Effector memory CD8-positive, alpha-beta T cell (primary cell): ENCODE data around the gene IRAK1.
"Not testable (repeated sequence)": the region's sequence is repeated elsewhere in the genome, so short reads cannot be mapped to it uniquely, and the experiment has no call there.

Source experiments
- ATAC-seq: fragments of 150-1000 bp; cut with Tn5 transposase; replicated peaks from 2 replicates; pipeline ENCODE4 v1.10.0; 2021; ENCODE audit warnings: mild to moderate bottlenecking, moderate library complexity
- DNase-seq, 3 experiments: peaks; one replicate each; pipeline ENCODE4 v3.0.0; 2021
- H3K27ac Mint-ChIP-seq, 2 donors: one replicate each; pipeline ENCODE4 v1.8.0; 2022; ENCODE audit warnings: mild to moderate bottlenecking in 2 of 2, mixed read lengths in 2 of 2, moderate library complexity in 2 of 2
- H3K27me3 Mint-ChIP-seq, 2 donors: one replicate each; pipeline ENCODE4 v1.8.0; 2022; ENCODE audit warnings: mixed read lengths in 2 of 2
- H3K36me3 Mint-ChIP-seq: one replicate; pipeline ENCODE4 v1.8.0; 2022; ENCODE audit warnings: mild to moderate bottlenecking, moderate library complexity, mixed read lengths; ENCODE audit not compliant: insufficient read depth
- H3K4me1 Mint-ChIP-seq, 2 donors: one replicate each; pipeline ENCODE4 v1.8.0; 2022; ENCODE audit warnings: low read depth in 2 of 2, mixed read lengths in 2 of 2
- H3K4me3 Mint-ChIP-seq, 2 donors: one replicate each; pipeline ENCODE4 v1.8.0; 2022; ENCODE audit warnings: mild to moderate bottlenecking in 2 of 2, mixed read lengths in 2 of 2, moderate library complexity in 2 of 2
- H3K9me3 Mint-ChIP-seq, 2 donors: one replicate each; pipeline ENCODE4 v1.8.0; 2022; ENCODE audit warnings: mixed read lengths in 2 of 2

IRAK1 gene

DNA sequence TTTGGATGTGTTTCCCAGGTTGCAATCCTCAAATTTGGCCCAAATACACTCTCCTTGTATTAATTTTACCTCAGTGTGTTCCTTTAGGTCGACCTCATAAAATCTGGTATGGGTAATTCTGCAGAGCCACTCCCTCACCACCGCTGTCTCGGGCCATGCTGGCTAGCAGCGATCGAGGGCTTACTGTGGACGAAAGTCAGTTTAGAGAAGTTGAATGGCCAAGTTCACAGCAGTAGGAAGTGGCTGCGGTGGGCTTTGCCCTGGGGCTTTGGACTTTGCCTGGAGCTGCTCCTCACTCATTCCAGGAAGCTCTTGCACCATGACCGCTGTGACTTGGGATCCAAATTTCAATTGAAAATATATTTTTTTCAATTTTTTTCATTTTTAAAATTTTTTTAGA, 27.5 kb downstream of the IRAK1 start:
- H3K9me3 Mint-ChIP-seq: no peaks in the 10 kb centered on the region
- H3K36me3 Mint-ChIP-seq: no peaks in the 10 kb centered on the region
- no peak for DNase-seq

GRCh38 chrX:153991013-153991580, 28.6 kb downstream of the IRAK1 start:
- no peak for DNase-seq

More for the DNA sequence above, 27.5 kb downstream of the IRAK1 start:
- no peak for ATAC-seq
- Mint-ChIP-seq H3K27me3 (no peaks in the 10 kb centered on the region), H3K4me3 (no peak overlapping the region), H3K4me1 (peaks cover 4 to 9% of the 10 kb centered on the region in 2 donors), H3K27ac (no peak overlapping the region)

DNA sequence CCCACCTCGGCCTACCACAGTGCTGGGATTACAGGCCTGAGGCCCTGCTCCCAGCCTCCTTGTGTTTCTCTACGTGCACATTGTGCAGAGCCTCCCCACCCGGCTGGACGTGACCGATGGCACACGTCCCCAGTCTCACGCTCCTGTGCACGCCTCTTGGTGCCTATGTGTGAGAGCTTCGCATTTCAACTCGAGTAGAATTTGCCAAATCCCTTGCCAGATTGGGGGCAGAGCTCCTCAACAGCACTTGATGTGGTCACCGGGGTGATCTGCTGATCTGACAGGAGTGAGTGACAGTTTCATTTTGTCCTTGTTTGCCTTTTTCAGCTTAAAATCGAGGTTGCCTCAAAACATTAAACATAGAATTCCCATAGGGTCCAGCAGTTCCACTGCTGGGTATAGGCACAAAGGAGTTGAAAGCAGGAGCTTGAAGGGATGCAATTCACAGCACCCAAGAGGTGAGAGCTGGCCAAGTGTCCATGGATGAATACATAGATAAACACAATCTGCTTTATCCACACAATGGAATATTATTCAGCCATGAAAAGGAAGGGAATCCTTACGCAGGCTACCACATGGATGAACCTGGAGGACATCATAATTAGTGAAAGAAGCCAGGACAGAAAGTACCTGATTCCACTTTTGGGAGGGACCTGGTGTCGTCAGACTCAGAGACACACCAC, 29.6 kb downstream of the IRAK1 start:
- H3K27me3 Mint-ChIP-seq: no peaks in the 10 kb centered on the region
- H3K4me1 Mint-ChIP-seq: peaks cover 4 to 9% of the 10 kb centered on the region in 2 donors
- H3K36me3 Mint-ChIP-seq: no peaks in the 10 kb centered on the region
- H3K4me3 Mint-ChIP-seq: no peak overlapping the region
- ATAC-seq (no peak), DNase-seq (no peak)
- no peaks in the 10 kb centered on the region for H3K9me3 Mint-ChIP-seq
- no peak overlapping the region for H3K27ac Mint-ChIP-seq

More at GRCh38 chrX:153991013-153991580, 28.6 kb downstream of the IRAK1 start:
- H3K27me3 Mint-ChIP-seq: no peaks in the 10 kb centered on the region
- H3K36me3 Mint-ChIP-seq: no peaks in the 10 kb centered on the region
- peak overlapping the region in 1 of 2 donors; percentile 7 for H3K4me3 Mint-ChIP-seq
- H3K9me3 Mint-ChIP-seq: no peaks in the 10 kb centered on the region
- H3K27ac Mint-ChIP-seq: peak overlapping the region in 1 of 2 donors; percentile 62
- ATAC-seq: no peak
- peaks cover 4 to 9% of the 10 kb centered on the region in 2 donors for H3K4me1 Mint-ChIP-seq

- ATAC-seq: no peak
- Mint-ChIP-seq H3K27me3 (no peaks in the 10 kb centered on the region), H3K9me3 (no peaks in the 10 kb centered on the region), H3K4me3 (no peak overlapping the region), H3K27ac (no peak overlapping the region), H3K4me1 (peaks cover 14 to 17% of the 10 kb centered on the region in 2 donors), H3K36me3 (no peaks in the 10 kb centered on the region)
- no peak for DNase-seq
Observed at GRCh38 chrX:153988493-153988892, 31.2 kb downstream of the IRAK1 start.

DNA sequence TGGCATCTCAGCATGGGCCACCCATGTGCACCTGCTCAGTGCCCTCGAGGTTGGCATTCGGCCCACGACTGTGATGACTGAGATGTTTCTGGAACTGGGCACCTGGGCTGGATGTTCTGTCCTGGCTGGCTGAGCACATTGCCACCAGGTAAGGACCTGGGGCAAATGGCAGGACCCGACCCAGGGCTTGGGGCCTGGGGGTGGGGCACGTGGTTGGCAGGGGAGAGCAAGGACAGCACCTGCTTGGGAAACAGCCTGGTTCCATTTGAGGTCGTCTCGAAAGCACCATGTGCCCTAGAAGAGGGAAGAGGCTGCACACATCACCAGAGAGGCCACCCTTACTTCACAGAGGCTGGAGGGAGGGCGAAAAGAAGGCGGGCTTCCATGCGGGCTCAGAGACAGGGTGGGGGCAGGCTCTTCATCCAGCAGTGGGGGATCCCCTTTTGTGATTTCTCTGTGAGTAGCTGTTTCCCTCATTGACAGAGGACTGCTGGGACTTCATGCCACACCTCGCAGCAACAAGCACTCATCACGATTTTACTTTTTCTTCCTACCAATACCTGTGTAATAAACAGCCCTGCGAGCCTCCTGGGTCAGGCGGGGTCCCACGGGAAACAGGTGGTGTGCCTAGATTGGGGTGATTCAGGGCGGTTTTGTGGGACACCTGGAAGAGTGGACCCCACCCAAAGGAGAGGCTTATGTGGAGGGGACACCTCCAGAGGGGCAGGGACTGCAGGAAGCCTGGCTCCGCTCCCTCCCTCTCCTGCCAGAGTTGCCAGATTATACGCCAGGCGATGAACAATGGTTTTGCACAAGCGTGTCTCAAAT, 35.1 kb downstream of the IRAK1 start:
- Mint-ChIP-seq H3K9me3 (no peaks in the 10 kb centered on the region), H3K4me3 (peak overlapping the region; percentile 64 to 73), H3K36me3 (peaks cover 11% of the 10 kb centered on the region), H3K4me1 (peaks cover 24 to 33% of the 10 kb centered on the region in 2 donors), H3K27me3 (no peaks in the 10 kb centered on the region), H3K27ac (peak overlapping the region; percentile 92)
- DNase-seq (peak in 1 of 3 experiments; percentile 18), ATAC-seq (peak; percentile 60)

GRCh38 chrX:153983321-153983801, 36.3 kb downstream of the IRAK1 start:
- Mint-ChIP-seq H3K36me3 (peaks cover 11% of the 10 kb centered on the region), H3K4me1 (peaks cover 24 to 33% of the 10 kb centered on the region in 2 donors), H3K4me3 (peak overlapping the region; percentile 73 to 84), H3K27ac (peak overlapping the region; percentile 83 to 92), H3K9me3 (no peaks in the 10 kb centered on the region), H3K27me3 (no peaks in the 10 kb centered on the region)
- DNase-seq (no peak), ATAC-seq (no peak)

DNA sequence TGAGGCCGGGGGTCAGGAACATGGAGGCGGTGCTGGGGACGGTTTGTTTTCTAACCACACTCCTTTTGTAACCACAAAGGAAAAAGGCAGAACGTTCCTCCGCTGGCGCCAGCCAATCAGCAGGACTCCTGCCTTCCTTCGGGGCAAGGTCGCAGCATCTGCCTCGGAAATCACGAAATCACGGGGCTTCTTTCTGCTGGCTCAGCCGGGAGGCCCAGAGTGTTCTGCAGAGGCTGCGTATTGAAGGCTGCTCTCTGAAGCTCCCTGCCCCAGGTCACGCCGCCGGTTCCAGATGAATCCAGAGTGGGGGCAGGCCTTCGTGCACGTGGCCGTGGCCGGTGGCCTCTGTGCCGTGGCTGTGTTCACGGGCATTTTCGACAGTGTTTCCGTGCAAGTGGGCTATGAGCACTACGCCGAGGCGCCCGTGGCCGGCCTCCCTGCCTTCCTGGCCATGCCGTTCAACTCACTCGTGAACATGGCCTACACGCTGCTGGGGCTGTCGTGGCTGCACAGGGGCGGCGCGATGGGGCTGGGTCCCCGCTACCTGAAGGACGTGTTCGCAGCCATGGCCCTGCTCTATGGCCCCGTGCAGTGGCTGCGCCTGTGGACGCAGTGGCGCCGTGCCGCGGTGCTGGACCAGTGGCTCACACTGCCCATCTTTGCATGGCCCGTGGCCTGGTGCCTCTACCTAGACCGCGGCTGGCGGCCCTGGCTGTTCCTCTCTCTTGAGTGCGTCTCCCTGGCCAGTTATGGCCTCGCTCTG, 37.8 kb downstream of the IRAK1 start:
- peaks cover 24 to 33% of the 10 kb centered on the region in 2 donors for H3K4me1 Mint-ChIP-seq
- peak overlapping the region; percentile 93 to 96 for H3K27ac Mint-ChIP-seq
- H3K36me3 Mint-ChIP-seq: peaks cover 11% of the 10 kb centered on the region
- ATAC-seq (peak; percentile 35), DNase-seq (peak in 2 of 3 experiments; percentile 37)
- H3K4me3 Mint-ChIP-seq: peak overlapping the region; percentile 73 to 84
- no peaks in the 10 kb centered on the region for H3K27me3 Mint-ChIP-seq
- H3K9me3 Mint-ChIP-seq: no peaks in the 10 kb centered on the region

DNA sequence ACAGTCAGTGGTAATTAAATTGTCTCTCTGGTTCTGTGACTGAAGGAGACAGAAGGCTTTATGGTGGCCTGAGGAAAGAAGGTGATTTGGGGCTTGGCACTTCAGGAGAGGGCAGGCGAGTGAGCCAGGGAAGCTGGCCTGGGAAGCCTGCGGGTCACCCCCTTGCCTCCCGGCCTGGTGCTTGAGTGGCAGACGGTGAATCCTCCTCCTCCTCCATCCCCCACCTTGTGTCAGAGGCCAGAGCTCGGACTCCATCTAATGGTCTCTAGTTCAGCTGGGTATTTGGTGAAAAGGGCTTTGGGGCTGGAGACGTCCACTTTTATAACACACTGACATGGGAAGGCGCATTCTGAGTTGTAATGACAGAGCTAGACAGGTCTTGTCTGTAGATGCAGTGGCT, 38.5 kb downstream of the IRAK1 start:
- Mint-ChIP-seq H3K4me1 (peaks cover 24 to 33% of the 10 kb centered on the region in 2 donors), H3K27ac (peak overlapping the region; percentile 93 to 96), H3K27me3 (no peaks in the 10 kb centered on the region), H3K4me3 (peak overlapping the region; percentile 73 to 84), H3K36me3 (peaks cover 11% of the 10 kb centered on the region), H3K9me3 (no peaks in the 10 kb centered on the region)
- ATAC-seq (no peak), DNase-seq (no peak)

DNA sequence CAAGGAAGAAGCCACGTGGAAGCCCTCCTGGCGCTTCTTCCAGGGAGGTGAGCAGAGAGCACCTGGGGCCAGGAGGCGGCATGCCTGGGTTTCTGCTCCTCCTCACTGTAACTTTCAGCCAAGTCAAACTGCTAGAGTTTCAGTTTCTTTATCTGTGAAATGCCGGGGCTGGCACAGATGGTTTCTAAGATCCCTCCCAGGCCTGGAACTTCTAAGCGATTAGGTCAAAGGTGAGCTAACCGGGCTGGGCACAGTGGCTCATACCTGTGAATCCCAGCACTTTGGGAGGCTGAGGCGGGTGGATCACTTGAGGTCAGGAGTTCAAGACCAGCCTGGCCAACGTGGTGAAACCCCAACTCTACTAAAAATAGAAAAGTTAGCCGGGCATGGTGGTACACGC, 39.3 kb downstream of the IRAK1 start:
- peak overlapping the region; percentile 76 to 84 for H3K4me3 Mint-ChIP-seq
- peaks cover 24 to 33% of the 10 kb centered on the region in 2 donors for H3K4me1 Mint-ChIP-seq

GRCh38 chrX:153974726-153975286, 44.9 kb downstream of the IRAK1 start:
- H3K9me3 Mint-ChIP-seq: no peaks in the 10 kb centered on the region
- peak overlapping the region in 1 of 2 donors; percentile 80 for H3K4me3 Mint-ChIP-seq
- DNase-seq (no peak), ATAC-seq (no peak)
- H3K27me3 Mint-ChIP-seq: no peaks in the 10 kb centered on the region
- peaks cover 7% of the 10 kb centered on the region in 2 donors for H3K4me1 Mint-ChIP-seq
- H3K27ac Mint-ChIP-seq: peak overlapping the region; percentile 80 to 90
- peaks cover 20% of the 10 kb centered on the region for H3K36me3 Mint-ChIP-seq

More for the DNA sequence above, 39.3 kb downstream of the IRAK1 start:
- not testable (repeated sequence) for DNase-seq, H3K9me3 Mint-ChIP-seq, H3K27me3 Mint-ChIP-seq
- Mint-ChIP-seq H3K27ac (peak overlapping the region; percentile 93 to 96), H3K36me3 (peaks cover 11% of the 10 kb centered on the region)
- ATAC-seq: peak; percentile 60

DNA sequence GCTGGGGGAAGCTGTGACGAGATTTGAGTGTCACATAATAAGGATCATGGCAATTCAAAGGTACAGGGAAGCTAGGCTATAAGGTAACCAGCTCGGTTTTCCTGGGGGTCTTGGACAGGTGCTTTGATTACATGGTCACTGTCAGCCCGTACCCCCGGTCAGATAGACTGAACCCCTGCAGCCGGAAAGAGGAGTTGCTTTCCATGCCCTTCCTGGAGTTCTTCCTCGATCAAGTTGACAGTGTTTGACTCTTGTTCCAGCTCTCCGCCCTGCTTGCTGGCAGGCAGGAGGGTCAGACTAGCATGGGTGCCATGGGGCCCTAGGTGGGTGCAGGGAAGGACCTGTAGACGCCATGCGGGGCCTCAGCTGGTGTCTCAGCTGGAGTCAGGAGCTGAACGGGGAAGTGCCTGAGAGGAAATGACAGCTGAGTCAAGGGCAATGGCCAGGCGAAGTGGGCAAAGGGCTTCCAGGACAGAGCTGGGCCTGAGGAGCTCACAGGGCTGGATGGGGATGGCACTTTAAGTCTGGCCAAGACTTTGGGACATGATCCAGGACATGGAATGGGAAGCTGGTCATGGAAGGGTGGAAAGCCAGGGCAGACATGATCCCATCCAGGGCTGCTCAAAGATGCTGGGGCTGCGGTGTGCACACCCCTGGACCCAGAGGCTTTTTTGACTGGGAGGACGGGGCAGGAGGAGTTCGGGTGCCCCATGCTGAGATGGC, 45.5 kb downstream of the IRAK1 start:
- no peak for ATAC-seq
- H3K4me3 Mint-ChIP-seq: peak overlapping the region; percentile 80 to 82
- peaks cover 25% of the 10 kb centered on the region for H3K36me3 Mint-ChIP-seq
- H3K27ac Mint-ChIP-seq: peak overlapping the region; percentile 80 to 90
- DNase-seq: no peak
- no peaks in the 10 kb centered on the region for H3K9me3 Mint-ChIP-seq
- peaks cover 11% of the 10 kb centered on the region in 2 donors for H3K4me1 Mint-ChIP-seq
- no peaks in the 10 kb centered on the region for H3K27me3 Mint-ChIP-seq
